Measurements from ENCODE around the gene LRP10. TPM values are rescaled to one million over a fixed set of nuclear protein-coding genes. Genes with fewer than 3 reads are reported as not detected.
A peak's percentile ranks its signal among the peaks of the same experiment; 100 is the strongest.

Gene LRP10
- total and polyA plus RNA-seq, 2 donors (not counting 1 experiment from before 2014, with no cell fraction given): 99.7 to 120 TPM

GRCh38 chr14:22929104-22929960, 57.8 kb downstream of the LRP10 start, which contains the start of gene PRMT5:
PRMT5 (minus strand) TSS chr14:22929376; CDS start chr14:22929361, 15 bp downstream.
- CTCF ChIA-PET: interaction anchor here (0.6 to 5.0 kb wide), 28 partner anchors 10 to 392 kb away, joined by 3 to 64 read pairs (median 4); partner anchors contain the start of genes AJUBA, DAD1, HAUS4 and LRP10
- Histone ChIP-seq H3K9me3 (ENCODE audit: control extremely low read depth in 1 of 3, control insufficient read depth in 2 of 3, insufficient read depth in 1 of 3, low read length in 2 of 3) (no peaks in the 10 kb centered on the region), H3K4me3 (ENCODE audit: control extremely low read depth in 1 of 5, extremely low read depth in 1 of 5, insufficient read depth in 1 of 5, low read depth in 2 of 5, low read length in 4 of 5) (peak within 1 kb of the TSS; percentile 64 to 100 (median 96)), H3K79me2 (ENCODE audit: control insufficient read depth, insufficient read depth, low read length) (peaks cover 3% of the 10 kb centered on the region), H2AFZ (ENCODE audit: insufficient read depth, low read depth, low read length, poor library complexity, severe bottlenecking) (peak within 1 kb of the TSS; percentile 97), H3K27ac (ENCODE audit: low read length in 2 of 2) (peak within 1 kb of the TSS; percentile 65 to 86), H3K9ac (ENCODE audit: low read length) (peak within 1 kb of the TSS; percentile 96), H3K27me3 (replicated peaks in 1 of 4; ENCODE audit: control extremely low read depth in 1 of 4, control insufficient read depth in 3 of 4, insufficient read depth in 4 of 4, low read length in 3 of 4) (no peaks in the 10 kb centered on the region), H3K36me3 (replicated peaks in 1 of 2; ENCODE audit: control extremely low read depth in 1 of 2, control insufficient read depth in 1 of 2, extremely low read depth in 1 of 2, insufficient read depth in 2 of 2, low read length in 1 of 2) (peaks cover 2 to 13% of the 10 kb centered on the region in 2 experiments), H4K20me1 (ENCODE audit: control insufficient read depth, insufficient read depth, low read length, poor library complexity, severe bottlenecking) (no peaks in the 10 kb centered on the region), H3K4me1 (ENCODE audit: control insufficient read depth in 2 of 2, insufficient read depth in 2 of 2, low read length in 2 of 2) (peaks cover 13 to 23% of the 10 kb centered on the region in 2 donors), H3K4me2 (replicated peaks; ENCODE audit: low read depth, low read length, poor library complexity, severe bottlenecking) (peak within 1 kb of the TSS; percentile 90)
- H3K27me3 Mint-ChIP-seq: no peaks in the 10 kb centered on the region
- WGBS (ENCODE audit: insufficient coverage): under 1% methylated on average over 47 of the region's 51 CpGs
- ATAC-seq (ENCODE audit: low read depth) (peak; percentile 94), DNase-seq (peak; percentile 100)
- POLR2A ChIA-PET: interaction anchor here (0.6 to 2.3 kb wide), 11 partner anchors 9 to 339 kb away, joined by 3 to 22 read pairs (median 3); partner anchors contain the start of gene RBM23
- no peak within 1 kb of the TSS for H3K27ac Mint-ChIP-seq
- H3K9me3 Mint-ChIP-seq (ENCODE audit: insufficient read depth): no peaks in the 10 kb centered on the region
- TF ChIP-seq, protein P1, sequence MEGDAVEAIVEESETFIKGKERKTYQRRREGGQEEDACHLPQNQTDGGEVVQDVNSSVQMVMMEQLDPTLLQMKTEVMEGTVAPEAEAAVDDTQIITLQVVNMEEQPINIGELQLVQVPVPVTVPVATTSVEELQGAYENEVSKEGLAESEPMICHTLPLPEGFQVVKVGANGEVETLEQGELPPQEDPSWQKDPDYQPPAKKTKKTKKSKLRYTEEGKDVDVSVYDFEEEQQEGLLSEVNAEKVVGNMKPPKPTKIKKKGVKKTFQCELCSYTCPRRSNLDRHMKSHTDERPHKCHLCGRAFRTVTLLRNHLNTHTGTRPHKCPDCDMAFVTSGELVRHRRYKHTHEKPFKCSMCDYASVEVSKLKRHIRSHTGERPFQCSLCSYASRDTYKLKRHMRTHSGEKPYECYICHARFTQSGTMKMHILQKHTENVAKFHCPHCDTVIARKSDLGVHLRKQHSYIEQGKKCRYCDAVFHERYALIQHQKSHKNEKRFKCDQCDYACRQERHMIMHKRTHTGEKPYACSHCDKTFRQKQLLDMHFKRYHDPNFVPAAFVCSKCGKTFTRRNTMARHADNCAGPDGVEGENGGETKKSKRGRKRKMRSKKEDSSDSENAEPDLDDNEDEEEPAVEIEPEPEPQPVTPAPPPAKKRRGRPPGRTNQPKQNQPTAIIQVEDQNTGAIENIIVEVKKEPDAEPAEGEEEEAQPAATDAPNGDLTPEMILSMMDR (IDR thresholded peaks at IDR 0.05): no peak
- no peak for TF ChIP-seq EZH2 (IDR thresholded peaks at IDR 0.05; ENCODE audit: borderline replicate concordance, insufficient read depth, low read depth, low read length, poor library complexity, severe bottlenecking)
- intact Hi-C loops (cut with micrococcal nuclease): loop anchor here (1.0 to 5.0 kb wide), 8 partner anchors 10 to 373 kb away; partner anchors contain the start of genes ACIN1, C14orf119, DAD1 and HAUS4
- no peak within 1 kb of the TSS for H3K4me3 Mint-ChIP-seq
- peaks cover 26% of the 10 kb centered on the region for H3K4me1 Mint-ChIP-seq
